ENCODE results near the gene HSPB2.

HSPB2 gene

DNA sequence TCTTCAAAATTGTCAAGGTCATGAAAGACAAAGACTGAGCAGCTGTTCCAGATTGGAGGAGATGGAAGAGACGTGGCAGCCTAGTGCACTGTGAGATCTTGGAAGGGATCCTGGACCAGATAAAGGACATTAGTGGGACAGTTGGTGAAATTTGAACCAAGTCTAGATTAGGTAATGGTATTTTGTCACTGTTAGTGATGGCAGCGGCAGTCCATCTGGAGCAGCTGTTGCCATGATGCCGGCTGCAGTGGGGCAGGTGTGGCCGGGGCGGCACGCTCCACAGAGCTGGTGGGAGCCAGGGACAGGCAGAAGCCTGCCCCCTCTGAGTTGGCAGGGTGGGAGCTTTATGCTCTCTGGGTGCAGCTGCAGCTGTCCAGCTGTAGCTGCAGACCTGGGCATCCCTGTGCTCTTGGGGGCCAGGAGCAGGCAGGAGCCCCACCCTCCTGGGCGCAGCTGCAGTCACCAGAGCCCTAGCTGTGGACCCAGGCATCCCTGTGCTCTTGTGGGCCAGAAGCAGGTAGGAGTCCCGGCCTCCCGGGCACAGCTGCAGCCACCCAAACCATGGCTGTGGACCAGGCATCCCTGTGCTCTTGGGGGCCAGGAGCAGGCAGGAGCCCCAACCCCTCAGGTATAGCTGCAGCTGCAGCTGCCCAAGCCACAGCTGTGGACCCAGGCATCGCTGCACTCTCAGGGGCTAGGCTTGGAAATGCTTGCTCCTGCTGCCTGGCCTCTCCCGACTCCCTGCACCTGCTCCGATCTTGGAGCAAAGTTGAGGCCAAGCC, 45.3 kb downstream of the HSPB2 start:
- H3K36me3 ChIP-seq (ENCODE audit: control insufficient read depth, insufficient read depth, low read length) = no peaks in the 10 kb centered on the region
- no peaks in the 10 kb centered on the region for H3K27me3 ChIP-seq (ENCODE audit: control insufficient read depth, insufficient read depth, low read length)
- H3K4me3 ChIP-seq (ENCODE audit: low read depth, low read length) = no peak overlapping the region
- no peaks in the 10 kb centered on the region for H3K9me3 ChIP-seq (ENCODE audit: control insufficient read depth, insufficient read depth, low read length)
- peaks cover 14% of the 10 kb centered on the region for H3K4me1 ChIP-seq (ENCODE audit: control insufficient read depth, insufficient read depth, low read length)
- no peak overlapping the region for H3K9ac ChIP-seq (ENCODE audit: low read depth, low read length)
- H3K27ac ChIP-seq (ENCODE audit: low read depth, low read length) = no peak overlapping the region

DNA sequence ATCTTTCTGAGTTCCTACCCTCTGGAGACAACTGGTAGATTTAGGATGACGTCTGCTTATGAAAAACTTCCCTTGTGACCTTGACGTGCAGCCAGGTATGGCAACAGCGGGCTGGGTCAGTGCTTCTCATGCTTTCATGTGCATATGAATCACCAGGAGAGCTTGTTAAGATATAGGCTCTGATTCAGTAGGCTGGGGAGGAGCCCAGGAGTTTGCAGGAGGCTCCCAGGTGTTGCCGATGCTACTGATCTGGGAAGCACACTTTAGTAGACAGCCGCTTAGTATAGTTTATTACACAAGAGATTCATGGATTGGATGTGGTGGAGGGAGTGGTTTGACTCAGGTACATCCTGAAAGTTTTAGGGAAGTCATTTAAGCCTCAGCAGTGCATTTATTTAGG, 48.4 kb downstream of the HSPB2 start:
- Histone ChIP-seq H3K9ac (ENCODE audit: low read depth, low read length) (no peak overlapping the region), H3K4me1 (ENCODE audit: control insufficient read depth, insufficient read depth, low read length) (peaks cover 22% of the 10 kb centered on the region), H3K4me3 (ENCODE audit: low read depth, low read length) (peak overlapping the region; percentile 17; the same call in 1 of the 2 replicates), H3K36me3 (ENCODE audit: control insufficient read depth, insufficient read depth, low read length) (peaks cover 5% of the 10 kb centered on the region), H3K9me3 (ENCODE audit: control insufficient read depth, insufficient read depth, low read length) (no peaks in the 10 kb centered on the region), H3K27me3 (ENCODE audit: control insufficient read depth, insufficient read depth, low read length) (no peaks in the 10 kb centered on the region), H3K27ac (ENCODE audit: low read depth, low read length) (peak overlapping the region; percentile 82)

DNA sequence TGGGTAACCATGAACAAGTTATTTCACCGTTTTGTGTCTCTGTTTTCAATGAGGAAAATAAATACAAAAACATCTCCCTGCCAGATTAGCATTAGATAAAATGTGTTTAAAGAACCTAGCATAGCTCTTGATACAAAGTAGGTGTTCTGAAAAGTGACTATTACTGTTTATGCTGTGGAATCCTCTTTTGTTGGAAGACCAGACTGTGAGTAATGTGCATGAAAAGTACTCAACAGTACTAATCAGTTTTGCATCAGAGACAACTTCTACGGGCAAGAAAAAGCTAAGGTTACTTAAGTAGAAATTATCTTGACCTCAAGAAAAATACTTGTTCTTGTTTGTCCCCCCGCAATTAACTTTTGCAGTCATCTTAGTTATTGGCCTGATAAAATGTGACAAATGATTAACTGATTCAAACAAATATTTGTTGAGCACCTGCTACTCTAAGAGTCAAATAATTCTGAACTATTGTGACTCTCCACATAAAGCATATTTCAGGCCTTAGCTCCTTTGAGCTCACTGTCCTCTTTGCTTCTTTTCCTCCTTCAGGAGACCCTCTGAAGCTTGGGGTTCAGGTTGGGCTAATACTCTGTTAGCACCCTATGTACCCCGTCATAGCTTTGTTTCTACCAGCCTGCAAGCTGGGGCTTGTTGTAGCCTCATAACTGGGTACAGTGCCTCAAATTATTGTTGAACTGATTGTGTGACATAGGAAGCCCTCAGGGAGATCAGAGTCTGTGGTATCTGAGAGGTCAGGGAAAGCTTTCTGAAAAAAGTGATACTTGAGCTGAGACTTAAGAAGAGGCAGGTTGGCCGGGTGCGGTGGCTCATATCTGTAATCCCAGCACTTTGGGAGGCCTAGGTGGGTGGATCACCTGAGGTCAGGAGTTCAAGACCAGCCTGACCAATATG, 49.1 kb downstream of the HSPB2 start:
- H3K4me1 ChIP-seq (ENCODE audit: control insufficient read depth, insufficient read depth, low read length) = peaks cover 22% of the 10 kb centered on the region
- no peak overlapping the region for H3K9ac ChIP-seq (ENCODE audit: low read depth, low read length)
- H3K36me3 ChIP-seq (ENCODE audit: control insufficient read depth, insufficient read depth, low read length) = peaks cover 5% of the 10 kb centered on the region
- H3K27ac ChIP-seq (ENCODE audit: low read depth, low read length) = peak overlapping the region; percentile 82
- H3K9me3 ChIP-seq (ENCODE audit: control insufficient read depth, insufficient read depth, low read length) = no peaks in the 10 kb centered on the region
- peak overlapping the region; percentile 17; the same call in 1 of the 2 replicates for H3K4me3 ChIP-seq (ENCODE audit: low read depth, low read length)
- H3K27me3 ChIP-seq (ENCODE audit: control insufficient read depth, insufficient read depth, low read length) = no peaks in the 10 kb centered on the region
